Transverse colon (tissue), 4 donors: ENCODE measurements around the gene TAP1.

Experiments used
- CTCF ChIP-seq, 5 experiments: fragments of 200-600 bp in 3 of 5; fragments of 450-650 bp in 2 of 5; sonication (generic) in 3 of 5; IDR thresholded peaks; 1 replicate in 2 of 5; 2 replicates in 3 of 5; pipeline ENCODE4 v1.5.1; 2016 to 2017; ENCODE audit warnings: antibody characterized with exemption in 5 of 5, inconsistent platforms in 3 of 5, mild to moderate bottlenecking in 2 of 5, moderate library complexity in 1 of 5
- EP300 ChIP-seq: sonication (generic); formaldehyde crosslinking; IDR thresholded peaks from one replicate; pipeline ENCODE4 v1.6.1; 2017; ENCODE audit warnings: antibody characterized with exemption, low read depth
- POLR2A ChIP-seq: fragments of 450-650 bp; IDR thresholded peaks from one replicate; pipeline ENCODE4 v1.6.1; 2016; ENCODE audit warnings: antibody characterized with exemption, mild to moderate bottlenecking, moderate library complexity
- POLR2AphosphoS5 ChIP-seq, 3 donors: sonication (generic); formaldehyde crosslinking; IDR thresholded peaks; one replicate each; pipeline ENCODE4 v1.6.1; 2016; ENCODE audit warnings: antibody characterized with exemption in 3 of 3

GRCh38 chr6:32889533-32889932 lies 36.0 kb upstream of the TAP1 start:
- no peak for TF ChIP-seq CTCF (IDR thresholded peaks at IDR 0.05)
- no peak for TF ChIP-seq POLR2AphosphoS5 (IDR thresholded peaks at IDR 0.05)
- no peak for TF ChIP-seq POLR2A
- no peak for TF ChIP-seq EP300
